Measurements from ENCODE around the gene XRCC3. TPM values are rescaled to one million over a fixed set of nuclear protein-coding genes. Genes with fewer than 3 reads are reported as not detected.

XRCC3 gene
- total and polyA plus RNA-seq, 2 of the 8 experiments (the other 6 are each of a cell fraction or from before 2014, with no cell fraction given): 36.9 to 41.8 TPM

DNA sequence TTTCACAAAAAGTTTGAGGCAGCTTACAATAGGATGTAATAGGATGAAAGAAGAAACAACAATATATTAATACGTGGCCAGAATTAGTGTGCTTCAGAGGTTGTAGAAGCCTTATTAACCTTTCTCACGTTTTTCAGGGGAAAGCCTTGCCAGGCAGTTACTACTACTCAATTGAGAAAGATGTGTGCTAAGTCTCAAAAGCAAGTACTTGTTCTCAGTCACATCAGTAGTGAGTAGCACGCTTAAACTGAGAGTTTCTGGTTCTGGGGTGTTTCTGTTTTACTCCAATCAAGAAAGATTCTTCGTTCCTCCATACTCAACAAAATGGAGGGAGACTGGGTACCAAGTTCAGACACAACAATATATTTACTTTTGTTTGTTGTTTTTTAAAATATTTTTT lies 47.6 kb downstream of the XRCC3 start:
- Histone ChIP-seq H4K8ac (ENCODE audit: extremely low read depth, insufficient read depth, low read length) (no peak overlapping the region), H3K4me3 (ENCODE audit: extremely low read depth in 1 of 4, insufficient read depth in 2 of 4, low read depth in 3 of 4, low read length in 4 of 4) (no peak overlapping the region), H2BK15ac (ENCODE audit: low read length) (no peak overlapping the region), H3K4me2 (ENCODE audit: insufficient read depth in 1 of 2, low read depth in 2 of 2, low read length in 2 of 2) (no peak overlapping the region), H3K9me3 (ENCODE audit: insufficient read depth in 2 of 2, low read depth in 1 of 2, low read length in 1 of 2) (no peaks in the 10 kb centered on the region; a peak in 1 of 4 replicates), H3K14ac (ENCODE audit: insufficient read length) (no peak overlapping the region), H3K27me3 (replicated peaks in 1 of 4; ENCODE audit: control insufficient read depth in 3 of 4, extremely low read depth in 1 of 4, insufficient read depth in 3 of 4, low read length in 3 of 4) (no peaks in the 10 kb centered on the region), H2AK5ac (ENCODE audit: low read depth, low read length) (no peak overlapping the region), H3K9ac (replicated peaks in 1 of 4; ENCODE audit: extremely low read depth in 1 of 4, low read depth in 3 of 4, low read length in 3 of 4) (no peak overlapping the region), H4K20me1 (replicated peaks in 1 of 2; ENCODE audit: control insufficient read depth in 1 of 2, insufficient read depth in 2 of 2, low read length in 2 of 2) (peaks cover 0 to 3% of the 10 kb centered on the region in 2 experiments), H2BK12ac (ENCODE audit: low read depth, low read length) (no peak overlapping the region), H2AFZ (ENCODE audit: low read length) (no peak overlapping the region), H3K4ac (replicated peaks; ENCODE audit: insufficient read length, low read depth, low read length) (no peak overlapping the region), H2BK5ac (ENCODE audit: low read depth, low read length) (no peak overlapping the region), H3K79me1 (ENCODE audit: low read depth, low read length) (peaks cover 2% of the 10 kb centered on the region; the same call in 1 of the 2 replicates), H3K56ac (replicated peaks; ENCODE audit: insufficient read length, low read depth, low read length) (no peak overlapping the region), H3K27ac (ENCODE audit: low read depth, low read length) (no peak overlapping the region), H4K5ac (ENCODE audit: insufficient read length, low read depth, low read length) (no peak overlapping the region), H3K79me2 (ENCODE audit: control insufficient read depth in 1 of 2, insufficient read depth in 2 of 2, low read length in 2 of 2) (no peaks in the 10 kb centered on the region), H2BK120ac (replicated peaks; ENCODE audit: low read depth, low read length) (no peak overlapping the region), H2BK20ac (ENCODE audit: low read length) (no peak overlapping the region), H3K4me1 (replicated peaks in 1 of 4; ENCODE audit: control insufficient read depth in 3 of 4, insufficient read depth in 4 of 4, low read length in 3 of 4) (no peaks in the 10 kb centered on the region), H3K23me2 (ENCODE audit: low read depth, low read length) (no peaks in the 10 kb centered on the region), H3K23ac (ENCODE audit: insufficient read length) (no peak overlapping the region), H3K36me3 (ENCODE audit: control insufficient read depth in 2 of 4, insufficient read depth in 4 of 4, low read length in 3 of 4) (peaks cover 24 to 59% (median 39%) of the 10 kb centered on the region in 4 experiments), H4K91ac (replicated peaks; ENCODE audit: insufficient read length, low read length) (no peak overlapping the region), H3K18ac (ENCODE audit: extremely low read depth, low read length) (no peak overlapping the region)
- WGBS, 2 experiments (ENCODE audit: extremely low coverage in 1 of 2, insufficient coverage in 1 of 2, insufficient read length in 1 of 2, insufficient replicate concordance in 2 of 2, low coverage in 1 of 2, low lambda C conversion rate in 2 of 2, missing lambda C conversion rate in 1 of 2): 89% methylated on average over 4 of the region's 4 CpGs; no CpG with 5 or more reads in 1 of the 2 experiments
- FAIRE-seq (no peak), DNase-seq (ENCODE audit: low read depth in 1 of 2, low spot score in 2 of 2) (no peak)
- TF ChIP-seq RAD21 (IDR thresholded peaks at IDR 0.05 in 1 of 2, conservative IDR thresholded peaks at IDR 0.05 in 1 of 2; ENCODE audit: low read depth in 2 of 2, low read length in 2 of 2): no peak
- no peak for TF ChIP-seq ZNF274 (IDR thresholded peaks at IDR 0.05; ENCODE audit: borderline replicate concordance, extremely low read depth, low read length)
- TF ChIP-seq, protein P1, sequence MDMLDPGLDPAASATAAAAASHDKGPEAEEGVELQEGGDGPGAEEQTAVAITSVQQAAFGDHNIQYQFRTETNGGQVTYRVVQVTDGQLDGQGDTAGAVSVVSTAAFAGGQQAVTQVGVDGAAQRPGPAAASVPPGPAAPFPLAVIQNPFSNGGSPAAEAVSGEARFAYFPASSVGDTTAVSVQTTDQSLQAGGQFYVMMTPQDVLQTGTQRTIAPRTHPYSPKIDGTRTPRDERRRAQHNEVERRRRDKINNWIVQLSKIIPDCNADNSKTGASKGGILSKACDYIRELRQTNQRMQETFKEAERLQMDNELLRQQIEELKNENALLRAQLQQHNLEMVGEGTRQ (IDR thresholded peaks at IDR 0.05; ENCODE audit: low read length): no peak
- no peak for TF ChIP-seq TEAD4 (IDR thresholded peaks at IDR 0.05; ENCODE audit: low read depth, low read length)
- TF ChIP-seq, protein P2, sequence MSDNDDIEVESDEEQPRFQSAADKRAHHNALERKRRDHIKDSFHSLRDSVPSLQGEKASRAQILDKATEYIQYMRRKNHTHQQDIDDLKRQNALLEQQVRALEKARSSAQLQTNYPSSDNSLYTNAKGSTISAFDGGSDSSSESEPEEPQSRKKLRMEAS (IDR thresholded peaks at IDR 0.05): no peak
- TF ChIP-seq EGR1 (IDR thresholded peaks at IDR 0.05; ENCODE audit: borderline replicate concordance, low read depth, low read length): no peak
- TF ChIP-seq, protein P3, sequence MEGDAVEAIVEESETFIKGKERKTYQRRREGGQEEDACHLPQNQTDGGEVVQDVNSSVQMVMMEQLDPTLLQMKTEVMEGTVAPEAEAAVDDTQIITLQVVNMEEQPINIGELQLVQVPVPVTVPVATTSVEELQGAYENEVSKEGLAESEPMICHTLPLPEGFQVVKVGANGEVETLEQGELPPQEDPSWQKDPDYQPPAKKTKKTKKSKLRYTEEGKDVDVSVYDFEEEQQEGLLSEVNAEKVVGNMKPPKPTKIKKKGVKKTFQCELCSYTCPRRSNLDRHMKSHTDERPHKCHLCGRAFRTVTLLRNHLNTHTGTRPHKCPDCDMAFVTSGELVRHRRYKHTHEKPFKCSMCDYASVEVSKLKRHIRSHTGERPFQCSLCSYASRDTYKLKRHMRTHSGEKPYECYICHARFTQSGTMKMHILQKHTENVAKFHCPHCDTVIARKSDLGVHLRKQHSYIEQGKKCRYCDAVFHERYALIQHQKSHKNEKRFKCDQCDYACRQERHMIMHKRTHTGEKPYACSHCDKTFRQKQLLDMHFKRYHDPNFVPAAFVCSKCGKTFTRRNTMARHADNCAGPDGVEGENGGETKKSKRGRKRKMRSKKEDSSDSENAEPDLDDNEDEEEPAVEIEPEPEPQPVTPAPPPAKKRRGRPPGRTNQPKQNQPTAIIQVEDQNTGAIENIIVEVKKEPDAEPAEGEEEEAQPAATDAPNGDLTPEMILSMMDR (IDR thresholded peaks at IDR 0.05; ENCODE audit: control extremely low read depth in 1 of 3, insufficient read depth in 1 of 3, low read depth in 1 of 3, low read length in 3 of 3): no peak
- ChIA-PET CTCF (ENCODE audit: partially characterized antibody) (interaction anchor here (3.5 kb wide), 1 partner anchor 12 kb away, joined by 13 read pairs; no protein-coding TSS in a partner anchor), POLR2A (ENCODE audit: partially characterized antibody) (no interaction called here)

Measured in H1 (cell line).